RWPE2 (cell line): Measurements from ENCODE around the gene NLRP10.

ENCODE experiments used
- ATAC-seq: fragments of 200-7000 bp; cut with Tn5 transposase; 3 replicates; pipeline ENCODE4 v1.9.1; 2021; ENCODE audit warnings: low read depth
- DNase-seq: peaks from one replicate; pipeline ENCODE4 v3.0.0-alpha.2; 2020; ENCODE audit warnings: low spot score
- H3K27ac ChIP-seq: fragments of 450-650 bp; 2 replicates; pipeline ENCODE4 v1.5.1; 2017; ENCODE audit warnings: mild to moderate bottlenecking; ENCODE audit not compliant: poor library complexity, severe bottlenecking
- H3K27me3 ChIP-seq: fragments of 250-450 bp; sonication (Bioruptor Pico); 2 replicates; pipeline ENCODE4 v1.5.1; 2021; ENCODE audit warnings: mild to moderate bottlenecking, moderate library complexity; ENCODE audit not compliant: insufficient read depth, poor library complexity, severe bottlenecking
- H3K36me3 ChIP-seq: fragments of 250-450 bp; sonication (Bioruptor Pico); 2 replicates; pipeline ENCODE4 v1.5.1; 2020; ENCODE audit warnings: low read depth, mild to moderate bottlenecking, moderate library complexity
- H3K4me1 ChIP-seq: fragments of 250-450 bp; sonication (Bioruptor Pico); 2 replicates; pipeline ENCODE4 v1.5.1; 2021; ENCODE audit warnings: mild to moderate bottlenecking, moderate library complexity; ENCODE audit not compliant: insufficient read depth, poor library complexity, severe bottlenecking
- H3K4me3 ChIP-seq: fragments of 250-450 bp; sonication (Bioruptor Pico); 2 replicates; pipeline ENCODE4 v1.5.1; 2021; ENCODE audit warnings: mild to moderate bottlenecking, moderate library complexity; ENCODE audit not compliant: severe bottlenecking
- H3K9me3 ChIP-seq: fragments of 250-450 bp; sonication (Bioruptor Pico); 2 replicates; pipeline ENCODE4 v1.5.1; 2021; ENCODE audit warnings: mild to moderate bottlenecking, moderate library complexity; ENCODE audit not compliant: severe bottlenecking
- TF ChIP-seq, protein P1 (sequence below): fragments of 450-650 bp; IDR thresholded peaks from one replicate; pipeline ENCODE4 v1.5.1; 2017; ENCODE audit warnings: mild to moderate bottlenecking, moderate library complexity; ENCODE audit not compliant: poor library complexity, severe bottlenecking

The NLRP10 gene

DNA sequence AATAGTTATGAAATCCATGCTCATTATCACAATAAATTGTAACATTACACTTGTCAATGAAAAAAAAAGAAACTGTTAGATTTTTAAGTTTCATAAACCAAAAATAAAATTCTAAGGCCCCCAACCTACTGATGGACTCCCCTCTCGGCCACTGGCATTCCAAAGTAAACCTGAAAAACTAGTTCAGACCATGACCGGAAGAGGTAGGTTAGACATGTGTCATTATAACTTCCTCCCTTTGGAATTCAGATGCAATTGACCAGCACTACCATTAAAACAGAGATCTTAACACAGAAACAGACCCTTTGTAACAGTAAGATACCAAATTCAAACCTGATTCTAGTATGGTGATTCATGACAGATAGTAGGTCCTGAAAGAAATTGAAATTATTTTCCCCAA is 47.1 kb downstream of the NLRP10 start:
- peaks cover 6% of the 10 kb centered on the region for H3K4me1 ChIP-seq
- ATAC-seq: no peak; the same call in 2 of the 3 replicates
- H3K9me3 ChIP-seq: no peaks in the 10 kb centered on the region
- H3K27me3 ChIP-seq: no peaks in the 10 kb centered on the region
- no peak overlapping the region for H3K27ac ChIP-seq
- H3K4me3 ChIP-seq: no peak overlapping the region
- no peaks in the 10 kb centered on the region for H3K36me3 ChIP-seq
- TF ChIP-seq, protein P1, sequence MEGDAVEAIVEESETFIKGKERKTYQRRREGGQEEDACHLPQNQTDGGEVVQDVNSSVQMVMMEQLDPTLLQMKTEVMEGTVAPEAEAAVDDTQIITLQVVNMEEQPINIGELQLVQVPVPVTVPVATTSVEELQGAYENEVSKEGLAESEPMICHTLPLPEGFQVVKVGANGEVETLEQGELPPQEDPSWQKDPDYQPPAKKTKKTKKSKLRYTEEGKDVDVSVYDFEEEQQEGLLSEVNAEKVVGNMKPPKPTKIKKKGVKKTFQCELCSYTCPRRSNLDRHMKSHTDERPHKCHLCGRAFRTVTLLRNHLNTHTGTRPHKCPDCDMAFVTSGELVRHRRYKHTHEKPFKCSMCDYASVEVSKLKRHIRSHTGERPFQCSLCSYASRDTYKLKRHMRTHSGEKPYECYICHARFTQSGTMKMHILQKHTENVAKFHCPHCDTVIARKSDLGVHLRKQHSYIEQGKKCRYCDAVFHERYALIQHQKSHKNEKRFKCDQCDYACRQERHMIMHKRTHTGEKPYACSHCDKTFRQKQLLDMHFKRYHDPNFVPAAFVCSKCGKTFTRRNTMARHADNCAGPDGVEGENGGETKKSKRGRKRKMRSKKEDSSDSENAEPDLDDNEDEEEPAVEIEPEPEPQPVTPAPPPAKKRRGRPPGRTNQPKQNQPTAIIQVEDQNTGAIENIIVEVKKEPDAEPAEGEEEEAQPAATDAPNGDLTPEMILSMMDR: no peak
- no peak for DNase-seq
